BE2C (cell line): ENCODE data around the gene NUP62.

Experiments used
- DNase-seq: peaks from one replicate; pipeline ENCODE4 v3.0.0-alpha.2; 2020
- H3K27me3 ChIP-seq: fragments of 250-450 bp; sonication (Bioruptor Pico); 2 replicates; pipeline ENCODE4 v1.5.1; 2020; ENCODE audit warnings: mild to moderate bottlenecking
- H3K36me3 ChIP-seq: fragments of 250-450 bp; sonication (Bioruptor Pico); 2 replicates; pipeline ENCODE4 v1.5.1; 2020; ENCODE audit warnings: mild to moderate bottlenecking
- H3K4me1 ChIP-seq: fragments of 250-450 bp; sonication (Bioruptor Pico); 2 replicates; pipeline ENCODE4 v1.5.1; 2020
- H3K4me3 ChIP-seq: 2 replicates; pipeline ENCODE4 v1.5.1; 2011; ENCODE audit warnings: low read depth, low read length
- H3K9me3 ChIP-seq: fragments of 250-450 bp; sonication (Bioruptor Pico); 2 replicates; pipeline ENCODE4 v1.5.1; 2020
- CTCF ChIP-seq: IDR thresholded peaks from 2 replicates; pipeline ENCODE4 v1.5.1; 2012; ENCODE audit warnings: mild to moderate bottlenecking, low read depth, low read length

The NUP62 gene

GRCh38 chr19:49889687-49890348 lies 39.5 kb downstream of the NUP62 start:
- Histone ChIP-seq H3K27me3 (no peaks in the 10 kb centered on the region), H3K4me1 (peaks cover 6% of the 10 kb centered on the region; the same call in 1 of the 2 replicates), H3K36me3 (no peaks in the 10 kb centered on the region), H3K4me3 (no peak overlapping the region; the same call in 1 of the 2 replicates), H3K9me3 (no peaks in the 10 kb centered on the region)
- TF ChIP-seq CTCF, result no peak
- no peak for DNase-seq

- peaks cover 6% of the 10 kb centered on the region; the same call in 1 of the 2 replicates for H3K4me1 ChIP-seq
- no peak overlapping the region for H3K4me3 ChIP-seq
- TF ChIP-seq CTCF, result no peak
- no peaks in the 10 kb centered on the region for H3K9me3 ChIP-seq
- no peak for DNase-seq
- H3K27me3 ChIP-seq, result no peaks in the 10 kb centered on the region
- H3K36me3 ChIP-seq, result no peaks in the 10 kb centered on the region; the same call in 1 of the 2 replicates
These were observed 40.1 kb downstream of the NUP62 start for GRCh38 chr19:49889038-49889686.

- H3K9me3 ChIP-seq, result no peaks in the 10 kb centered on the region
- no peaks in the 10 kb centered on the region for H3K27me3 ChIP-seq
- TF ChIP-seq CTCF, result no peak
- peaks cover 6% of the 10 kb centered on the region; the same call in 1 of the 2 replicates for H3K36me3 ChIP-seq
- peaks cover 6% of the 10 kb centered on the region; the same call in 1 of the 2 replicates for H3K4me1 ChIP-seq
- no peak overlapping the region for H3K4me3 ChIP-seq
- DNase-seq, result no peak
These were observed 40.8 kb downstream of the NUP62 start for GRCh38 chr19:49888510-49888824.

- Histone ChIP-seq H3K4me3 (no peak overlapping the region), H3K36me3 (peaks cover 7% of the 10 kb centered on the region; the same call in 1 of the 2 replicates), H3K9me3 (no peaks in the 10 kb centered on the region), H3K4me1 (peaks cover 6% of the 10 kb centered on the region; the same call in 1 of the 2 replicates), H3K27me3 (no peaks in the 10 kb centered on the region)
- no peak for DNase-seq
- no peak for TF ChIP-seq CTCF
These were observed 41.4 kb downstream of the NUP62 start for GRCh38 chr19:49887665-49888509.

- Histone ChIP-seq H3K27me3 (no peaks in the 10 kb centered on the region), H3K4me3 (no peak overlapping the region; the same call in 1 of the 2 replicates), H3K4me1 (peaks cover 6% of the 10 kb centered on the region; the same call in 1 of the 2 replicates), H3K9me3 (no peaks in the 10 kb centered on the region), H3K36me3 (peaks cover 11% of the 10 kb centered on the region; the same call in 1 of the 2 replicates)
- no peak for TF ChIP-seq CTCF
- DNase-seq, result no peak
These were observed 42.2 kb downstream of the NUP62 start for GRCh38 chr19:49887037-49887664.
